ENCODE measurements around the gene BEX3. TPM values are rescaled to one million over a fixed set of nuclear protein-coding genes. Genes with fewer than 3 reads are reported as not detected.
A peak's percentile ranks its signal among the peaks of the same experiment; 100 is the strongest.

Gene BEX3
- total and polyA plus RNA-seq, 5 donors from 2014 or later = 29.2 to 166 (median 143) TPM

DNA sequence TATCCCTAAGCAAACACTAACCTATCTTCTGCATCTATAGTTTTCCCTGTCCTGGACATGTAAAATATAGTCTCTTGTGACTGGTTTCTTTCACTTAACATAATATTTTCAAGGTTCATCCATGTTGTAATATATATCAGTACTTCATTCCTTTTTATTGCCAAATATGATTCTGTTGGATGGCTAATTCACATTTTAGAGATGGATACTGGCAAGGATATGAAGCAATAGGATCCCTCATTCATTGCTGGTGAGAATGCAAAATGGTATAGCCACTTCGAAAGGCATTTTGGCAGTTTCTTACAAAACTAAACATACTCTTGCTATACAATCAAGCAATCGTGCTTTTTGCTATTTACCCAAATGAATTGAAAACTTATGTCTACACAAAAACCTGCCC is 13.3 kb upstream of the BEX3 start:
- Histone ChIP-seq H3K27ac (ENCODE audit: insufficient read depth, low read length, poor library complexity, severe bottlenecking) (no peak overlapping the region), H3K27me3 (ENCODE audit: control insufficient read depth, insufficient read depth, low read length) (no peaks in the 10 kb centered on the region), H3K9me3 (ENCODE audit: control insufficient read depth in 2 of 2, low read length in 2 of 2) (no peaks in the 10 kb centered on the region), H3K4me3 (ENCODE audit: low read depth, low read length) (no peak overlapping the region), H3K4me1 (ENCODE audit: control insufficient read depth, insufficient read depth, low read length, poor library complexity, severe bottlenecking) (no peaks in the 10 kb centered on the region), H3K36me3 (ENCODE audit: control insufficient read depth, insufficient read depth, low read length) (no peaks in the 10 kb centered on the region)
- Mint-ChIP-seq H3K4me1 (no peaks in the 10 kb centered on the region), H3K9me3 (no peaks in the 10 kb centered on the region), H3K27ac (no peak overlapping the region), H3K36me3 (no peaks in the 10 kb centered on the region), H3K4me3 (no peak overlapping the region), H3K27me3 (peaks cover 20% of the 10 kb centered on the region)
- no peak for DNase-seq
- ATAC-seq (ENCODE audit: low read depth in 2 of 2) = no peak

DNA sequence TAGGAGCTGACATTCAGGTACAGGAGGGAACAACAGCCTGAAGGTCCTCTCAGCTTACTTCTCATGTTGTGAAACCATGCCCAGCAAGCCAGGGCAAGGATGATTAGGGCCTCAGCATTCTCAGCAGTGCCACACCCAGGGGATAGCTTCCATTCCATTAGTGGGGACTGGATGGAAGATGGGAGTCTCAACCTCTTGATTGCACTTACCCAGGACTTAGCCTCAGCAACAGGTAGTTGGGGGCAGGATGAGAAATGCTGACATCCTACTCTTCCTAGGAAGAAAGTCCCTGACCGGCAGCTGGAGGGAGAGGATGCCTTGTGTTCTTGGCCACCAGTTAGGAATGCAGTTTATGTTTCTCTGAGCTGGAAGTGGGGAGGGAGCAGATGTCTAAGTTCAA is 8.8 kb upstream of the BEX3 start:
- Histone ChIP-seq H3K27ac (ENCODE audit: insufficient read depth, low read length, poor library complexity, severe bottlenecking) (no peak overlapping the region), H3K36me3 (ENCODE audit: control insufficient read depth, insufficient read depth, low read length) (no peaks in the 10 kb centered on the region), H3K4me3 (ENCODE audit: low read depth, low read length) (no peak overlapping the region), H3K9me3 (ENCODE audit: control insufficient read depth in 2 of 2, low read length in 2 of 2) (no peaks in the 10 kb centered on the region), H3K27me3 (ENCODE audit: control insufficient read depth, insufficient read depth, low read length) (no peaks in the 10 kb centered on the region), H3K4me1 (ENCODE audit: control insufficient read depth, insufficient read depth, low read length, poor library complexity, severe bottlenecking) (no peaks in the 10 kb centered on the region)
- Mint-ChIP-seq H3K9me3 (peaks cover 0 to 1% (median 0%) of the 10 kb centered on the region in 7 donors), H3K27me3 (peaks cover 18% of the 10 kb centered on the region), H3K4me1 (no peaks in the 10 kb centered on the region), H3K27ac (no peak overlapping the region), H3K36me3 (no peaks in the 10 kb centered on the region), H3K4me3 (no peak overlapping the region)
- ATAC-seq (ENCODE audit: low read depth in 2 of 2) (no peak), DNase-seq (no peak)

DNA sequence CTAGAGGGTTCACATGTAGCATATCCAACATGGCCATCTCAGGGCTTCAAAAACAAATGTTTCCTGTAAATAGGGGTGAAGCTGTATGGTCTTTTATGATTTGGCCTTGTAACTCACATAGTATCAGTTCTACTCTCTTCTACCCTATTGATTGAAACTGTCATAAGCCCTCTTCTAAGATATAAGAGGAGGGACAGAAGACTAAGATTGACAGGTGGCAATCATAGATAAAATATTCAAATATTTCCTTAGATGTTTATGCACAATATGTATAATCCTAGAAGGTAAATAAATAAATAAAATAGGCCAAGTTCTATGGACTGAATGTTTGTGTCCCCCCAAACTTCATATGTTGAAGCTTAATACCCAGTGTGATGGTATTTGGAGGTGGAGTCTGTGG is 6.9 kb upstream of the BEX3 start:
- no peak overlapping the region for H3K27ac ChIP-seq (ENCODE audit: insufficient read depth, low read length, poor library complexity, severe bottlenecking)
- Mint-ChIP-seq H3K4me1 (no peaks in the 10 kb centered on the region), H3K27me3 (peaks cover 18% of the 10 kb centered on the region), H3K27ac (no peak overlapping the region), H3K36me3 (no peaks in the 10 kb centered on the region), H3K9me3 (peaks cover 0 to 1% (median 0%) of the 10 kb centered on the region in 7 donors), H3K4me3 (no peak overlapping the region)
- DNase-seq (no peak), ATAC-seq (ENCODE audit: low read depth in 2 of 2) (no peak)
- H3K9me3 ChIP-seq (ENCODE audit: control insufficient read depth in 2 of 2, low read length in 2 of 2) = no peaks in the 10 kb centered on the region
- H3K4me1 ChIP-seq (ENCODE audit: control insufficient read depth, insufficient read depth, low read length, poor library complexity, severe bottlenecking) = no peaks in the 10 kb centered on the region
- H3K4me3 ChIP-seq (ENCODE audit: low read depth, low read length) = no peak overlapping the region
- H3K36me3 ChIP-seq (ENCODE audit: control insufficient read depth, insufficient read depth, low read length) = no peaks in the 10 kb centered on the region
- no peaks in the 10 kb centered on the region for H3K27me3 ChIP-seq (ENCODE audit: control insufficient read depth, insufficient read depth, low read length)

DNA sequence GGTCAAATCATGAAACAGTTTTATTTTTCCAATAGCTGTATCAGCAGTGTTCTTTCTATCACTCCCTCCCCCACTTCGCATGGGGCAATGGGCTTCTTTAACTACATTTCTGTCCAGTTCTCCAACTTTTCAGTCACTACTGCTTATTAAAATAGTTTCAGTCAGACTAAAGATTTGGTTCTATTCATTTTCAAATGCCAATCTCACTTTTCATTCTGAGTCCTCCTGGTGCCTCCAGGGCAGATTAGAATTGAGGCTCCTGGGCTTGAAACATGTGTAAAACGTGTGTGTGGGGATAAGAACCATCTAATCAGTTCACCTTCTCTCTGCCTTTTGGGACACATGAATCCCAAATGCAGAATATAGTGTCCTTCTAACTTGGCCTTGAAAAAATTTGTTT is 3.5 kb upstream of the BEX3 start:
- Histone ChIP-seq H3K27me3 (ENCODE audit: control insufficient read depth, insufficient read depth, low read length) (no peaks in the 10 kb centered on the region), H3K27ac (ENCODE audit: insufficient read depth, low read length, poor library complexity, severe bottlenecking) (no peak overlapping the region), H3K4me3 (ENCODE audit: low read depth, low read length) (no peak overlapping the region), H3K9me3 (ENCODE audit: control insufficient read depth in 2 of 2, low read length in 2 of 2) (no peaks in the 10 kb centered on the region), H3K4me1 (ENCODE audit: control insufficient read depth, insufficient read depth, low read length, poor library complexity, severe bottlenecking) (no peaks in the 10 kb centered on the region), H3K36me3 (ENCODE audit: control insufficient read depth, insufficient read depth, low read length) (no peaks in the 10 kb centered on the region)
- H3K4me1 Mint-ChIP-seq = peaks cover 3 to 8% (median 5%) of the 10 kb centered on the region in 4 donors
- DNase-seq (no peak), ATAC-seq (ENCODE audit: low read depth in 2 of 2) (no peak)
- peaks cover 0 to 2% (median 0%) of the 10 kb centered on the region in 7 donors for H3K9me3 Mint-ChIP-seq
- H3K4me3 Mint-ChIP-seq = no peak overlapping the region
- H3K27ac Mint-ChIP-seq = peak overlapping the region in 2 of 3 donors; percentile 5 to 13
- H3K27me3 Mint-ChIP-seq = peaks cover 5% of the 10 kb centered on the region
- no peaks in the 10 kb centered on the region for H3K36me3 Mint-ChIP-seq

DNA sequence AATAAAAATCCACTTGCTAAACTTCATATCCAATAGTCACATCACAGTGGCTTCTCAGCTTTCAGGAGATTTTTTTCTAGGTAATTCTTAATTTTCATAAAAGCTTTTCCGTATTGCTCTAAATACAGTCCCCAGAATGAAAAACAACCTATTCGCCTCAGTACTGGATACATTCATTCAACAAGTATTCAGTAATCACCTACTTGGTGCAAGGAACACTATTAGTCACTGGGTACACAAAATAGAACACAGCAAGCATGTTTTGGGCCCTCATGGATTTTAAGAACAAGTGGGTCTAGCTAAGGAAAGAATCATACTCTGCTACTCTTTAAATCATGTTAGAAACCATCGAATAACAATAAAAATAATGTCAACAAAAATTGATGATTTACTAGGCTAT is 2.8 kb upstream of the BEX3 start:
- no peak overlapping the region for H3K27ac ChIP-seq (ENCODE audit: insufficient read depth, low read length, poor library complexity, severe bottlenecking)
- Mint-ChIP-seq H3K27me3 (peaks cover 4% of the 10 kb centered on the region), H3K36me3 (no peaks in the 10 kb centered on the region), H3K27ac (no peak overlapping the region), H3K4me1 (peaks cover 3 to 9% (median 5%) of the 10 kb centered on the region in 4 donors), H3K9me3 (peaks cover 0 to 2% (median 0%) of the 10 kb centered on the region in 7 donors), H3K4me3 (no peak overlapping the region)
- no peaks in the 10 kb centered on the region for H3K4me1 ChIP-seq (ENCODE audit: control insufficient read depth, insufficient read depth, low read length, poor library complexity, severe bottlenecking)
- DNase-seq = no peak
- H3K4me3 ChIP-seq (ENCODE audit: low read depth, low read length) = no peak overlapping the region
- no peaks in the 10 kb centered on the region for H3K9me3 ChIP-seq (ENCODE audit: control insufficient read depth in 2 of 2, low read length in 2 of 2)
- H3K27me3 ChIP-seq (ENCODE audit: control insufficient read depth, insufficient read depth, low read length) = no peaks in the 10 kb centered on the region
- no peak for ATAC-seq (ENCODE audit: low read depth in 2 of 2)
- no peaks in the 10 kb centered on the region for H3K36me3 ChIP-seq (ENCODE audit: control insufficient read depth, insufficient read depth, low read length)

DNA sequence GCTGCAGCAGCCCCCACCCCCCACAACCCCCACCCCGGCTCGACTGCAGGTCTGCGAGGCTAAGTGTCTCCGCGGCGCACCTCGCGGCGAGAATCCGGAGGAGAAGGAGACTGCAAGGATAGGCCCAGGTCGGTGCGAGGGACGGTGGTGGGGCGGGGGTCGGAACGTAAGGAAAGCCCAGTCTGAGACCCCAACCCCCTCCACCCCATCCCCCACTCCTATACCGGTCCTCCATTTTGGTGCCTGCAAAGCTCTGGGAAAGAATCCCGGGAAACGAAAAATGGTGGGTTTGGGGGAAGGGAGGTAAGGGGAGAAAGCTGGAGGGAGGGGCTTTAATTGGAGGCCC is 614 bp downstream of the BEX3 start:
- Mint-ChIP-seq H3K9me3 (peaks cover 0 to 1% (median 0%) of the 10 kb centered on the region in 7 donors), H3K27ac (peak overlapping the region; percentile 44 to 66 (median 55)), H3K27me3 (no peaks in the 10 kb centered on the region), H3K4me3 (peak overlapping the region; percentile 82 to 89 (median 87)), H3K4me1 (peaks cover 3 to 9% (median 5%) of the 10 kb centered on the region in 4 donors), H3K36me3 (no peaks in the 10 kb centered on the region)
- H3K9me3 ChIP-seq (ENCODE audit: control insufficient read depth in 2 of 2, low read length in 2 of 2) = no peaks in the 10 kb centered on the region
- no peak for ATAC-seq (ENCODE audit: low read depth in 2 of 2)
- no peak overlapping the region for H3K27ac ChIP-seq (ENCODE audit: insufficient read depth, low read length, poor library complexity, severe bottlenecking)
- H3K4me3 ChIP-seq (ENCODE audit: low read depth, low read length) = peak overlapping the region; percentile 53
- no peaks in the 10 kb centered on the region for H3K36me3 ChIP-seq (ENCODE audit: control insufficient read depth, insufficient read depth, low read length)
- no peaks in the 10 kb centered on the region for H3K27me3 ChIP-seq (ENCODE audit: control insufficient read depth, insufficient read depth, low read length)
- DNase-seq = no peak
- no peaks in the 10 kb centered on the region for H3K4me1 ChIP-seq (ENCODE audit: control insufficient read depth, insufficient read depth, low read length, poor library complexity, severe bottlenecking)

DNA sequence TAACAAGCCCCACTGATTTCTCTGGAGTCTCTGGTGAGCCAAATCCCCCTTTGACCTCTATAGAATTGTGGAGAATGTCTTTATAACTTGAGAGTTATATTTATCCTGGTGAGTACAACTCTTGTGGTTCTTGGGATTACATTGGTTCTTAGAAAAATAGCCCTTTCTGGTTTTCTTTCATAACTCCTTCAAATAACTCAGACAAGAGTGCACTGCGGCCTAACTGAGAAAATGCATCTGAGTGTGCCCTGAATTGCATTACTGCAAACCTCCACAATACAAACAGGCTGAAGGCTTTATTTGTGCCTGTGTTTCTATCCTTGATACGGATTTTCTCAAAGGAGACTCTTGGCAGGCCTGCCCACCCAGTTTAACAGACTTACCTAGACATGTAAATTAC is 2.7 kb downstream of the BEX3 start:
- no peak overlapping the region for H3K27ac ChIP-seq (ENCODE audit: insufficient read depth, low read length, poor library complexity, severe bottlenecking)
- ATAC-seq (ENCODE audit: low read depth in 2 of 2) = no peak
- H3K36me3 ChIP-seq (ENCODE audit: control insufficient read depth, insufficient read depth, low read length) = no peaks in the 10 kb centered on the region
- H3K27me3 Mint-ChIP-seq = no peaks in the 10 kb centered on the region
- no peaks in the 10 kb centered on the region for H3K36me3 Mint-ChIP-seq
- H3K27me3 ChIP-seq (ENCODE audit: control insufficient read depth, insufficient read depth, low read length) = no peaks in the 10 kb centered on the region
- H3K4me1 ChIP-seq (ENCODE audit: control insufficient read depth, insufficient read depth, low read length, poor library complexity, severe bottlenecking) = no peaks in the 10 kb centered on the region
- no peak for DNase-seq
- H3K4me3 ChIP-seq (ENCODE audit: low read depth, low read length) = no peak overlapping the region
- H3K9me3 Mint-ChIP-seq = peaks cover 0 to 1% (median 0%) of the 10 kb centered on the region in 7 donors
- H3K9me3 ChIP-seq (ENCODE audit: control insufficient read depth in 2 of 2, low read length in 2 of 2) = no peaks in the 10 kb centered on the region
- peaks cover 3 to 9% (median 5%) of the 10 kb centered on the region in 4 donors for H3K4me1 Mint-ChIP-seq
- no peak overlapping the region for H3K27ac Mint-ChIP-seq
- H3K4me3 Mint-ChIP-seq = peak overlapping the region in 1 of 4 donors; percentile 48

DNA sequence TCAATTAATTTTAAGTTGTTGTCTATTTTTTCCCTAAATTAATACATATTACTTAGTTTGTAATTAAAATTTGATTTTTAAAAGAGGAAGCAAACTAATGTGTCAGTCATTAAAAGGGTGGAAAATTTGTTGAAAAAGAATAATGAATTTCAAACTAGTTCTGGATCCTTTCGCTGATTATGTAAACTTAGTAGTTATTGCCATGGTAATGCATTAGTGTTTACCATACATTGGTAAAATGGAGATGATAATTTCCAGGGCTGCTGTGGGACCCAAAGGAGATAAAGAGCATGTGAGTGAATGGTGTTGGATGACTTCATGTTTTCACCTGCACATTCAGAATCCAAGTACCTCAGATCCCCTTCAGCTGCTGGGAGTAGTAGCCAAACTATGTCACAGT is 6.5 kb downstream of the BEX3 start:
- H3K9me3 Mint-ChIP-seq = peaks cover 0 to 1% (median 0%) of the 10 kb centered on the region in 7 donors
- H3K9me3 ChIP-seq (ENCODE audit: control insufficient read depth in 2 of 2, low read length in 2 of 2) = no peaks in the 10 kb centered on the region
- H3K36me3 Mint-ChIP-seq = no peaks in the 10 kb centered on the region
- H3K27me3 Mint-ChIP-seq = peaks cover 7% of the 10 kb centered on the region
- no peak for DNase-seq
- no peak overlapping the region for H3K27ac ChIP-seq (ENCODE audit: insufficient read depth, low read length, poor library complexity, severe bottlenecking)
- H3K27me3 ChIP-seq (ENCODE audit: control insufficient read depth, insufficient read depth, low read length) = no peaks in the 10 kb centered on the region
- H3K4me1 ChIP-seq (ENCODE audit: control insufficient read depth, insufficient read depth, low read length, poor library complexity, severe bottlenecking) = no peaks in the 10 kb centered on the region
- H3K4me1 Mint-ChIP-seq = peaks cover 0 to 1% (median 0%) of the 10 kb centered on the region in 4 donors
- H3K4me3 Mint-ChIP-seq = no peak overlapping the region
- no peak overlapping the region for H3K4me3 ChIP-seq (ENCODE audit: low read depth, low read length)
- ATAC-seq (ENCODE audit: low read depth in 2 of 2) = no peak
- no peaks in the 10 kb centered on the region for H3K36me3 ChIP-seq (ENCODE audit: control insufficient read depth, insufficient read depth, low read length)
- no peak overlapping the region for H3K27ac Mint-ChIP-seq
